Activated CD4-positive, alpha-beta T cell treated with anti-CD3 and anti-CD28 coated beads, Interleukin-2, amount 50 U/mL, for 48 hours (primary cell): Measurements from ENCODE around the gene SUMF1.
A peak's percentile ranks its signal among the peaks of the same experiment; 100 is the strongest.

ENCODE experiments used
- DNase-seq, 2 experiments: peaks; one replicate each; pipeline ENCODE4 v3.0.0-alpha.2; 2020

SUMF1 gene

GRCh38 chr3:4497005-4497692, 30.1 kb upstream of the SUMF1 start:
- DNase-seq = no peak

- DNase-seq = no peak
Observed at GRCh38 chr3:4496087-4496452, 29.0 kb upstream of the SUMF1 start.

GRCh38 chr3:4495294-4496086, 28.4 kb upstream of the SUMF1 start:
- DNase-seq = no peak

- no peak for DNase-seq
Observed at GRCh38 chr3:4494895-4495264, 27.8 kb upstream of the SUMF1 start.

- DNase-seq = peak in 1 of 2 experiments; percentile 36
Observed at GRCh38 chr3:4493941-4494894, 27.1 kb upstream of the SUMF1 start.

- peak; percentile 98 for DNase-seq
Observed at GRCh38 chr3:4493014-4493940, 26.2 kb upstream of the SUMF1 start, which contains the start of gene ITPR1. Gene ITPR1, plus strand, starts transcription at chr3:4493348. Its CDS starts 23,144 bp downstream, at chr3:4516492.

GRCh38 chr3:4492208-4493013, 25.3 kb upstream of the SUMF1 start:
- peak; percentile 45 to 49 for DNase-seq

- DNase-seq = no peak
Observed at GRCh38 chr3:4491855-4492207, 24.8 kb upstream of the SUMF1 start.

GRCh38 chr3:4478261-4478660, 11.2 kb upstream of the SUMF1 start:
- no peak for DNase-seq

- no peak for DNase-seq
Observed at GRCh38 chr3:4476496-4476895, 9.4 kb upstream of the SUMF1 start.

- DNase-seq = no peak
Observed at GRCh38 chr3:4475804-4476203, 8.7 kb upstream of the SUMF1 start.

- peak; percentile 30 to 47 for DNase-seq
Observed at GRCh38 chr3:4474683-4475490, 7.8 kb upstream of the SUMF1 start.

GRCh38 chr3:4472766-4473165, 5.7 kb upstream of the SUMF1 start:
- DNase-seq = no peak

GRCh38 chr3:4472312-4472711, 5.2 kb upstream of the SUMF1 start:
- DNase-seq = no peak

GRCh38 chr3:4471907-4472306, 4.8 kb upstream of the SUMF1 start:
- DNase-seq = no peak

GRCh38 chr3:4467522-4467867, 426 bp upstream of the SUMF1 start:
- peak in 1 of 2 experiments; percentile 9 for DNase-seq

GRCh38 chr3:4464576-4464975, 2.5 kb downstream of the SUMF1 start:
- DNase-seq = no peak

GRCh38 chr3:4462369-4463040, 4.6 kb downstream of the SUMF1 start:
- no peak for DNase-seq

GRCh38 chr3:4461468-4462090, 5.5 kb downstream of the SUMF1 start:
- DNase-seq = no peak
